GM18909 (cell line): Measurements from ENCODE around the gene FAM216B.
"Not testable (repeated sequence)": the region's sequence is repeated elsewhere in the genome, so short reads cannot be mapped to it uniquely, and the experiment has no call there.

Experiments used
- ATAC-seq: cut with Tn5 transposase; IDR thresholded peaks from one replicate; pipeline ENCODE4 v1.9.1; 2021; ENCODE audit warnings: mild to moderate bottlenecking; ENCODE audit not compliant: unreplicated experiment, poor library complexity

The FAM216B gene

GRCh38 chr13:42777467-42777866, 3.9 kb upstream of the FAM216B start:
- no peak for ATAC-seq

GRCh38 chr13:42780044-42780443, 1.3 kb upstream of the FAM216B start:
- ATAC-seq, result no peak

- ATAC-seq, result no peak
These were observed 5.3 kb downstream of the FAM216B start for GRCh38 chr13:42786715-42787114.

GRCh38 chr13:42788601-42789000, 7.2 kb downstream of the FAM216B start:
- ATAC-seq, result no peak

GRCh38 chr13:42792154-42792553, 10.8 kb downstream of the FAM216B start:
- ATAC-seq, result no peak

GRCh38 chr13:42794577-42795275, 13.3 kb downstream of the FAM216B start:
- no peak for ATAC-seq

- ATAC-seq, result no peak
These were observed 14.3 kb downstream of the FAM216B start for GRCh38 chr13:42795666-42796065.

- ATAC-seq, result no peak
These were observed 15.5 kb downstream of the FAM216B start for GRCh38 chr13:42796747-42797356.

- ATAC-seq, result no peak
These were observed 16.7 kb downstream of the FAM216B start for GRCh38 chr13:42798118-42798517.

- no peak for ATAC-seq
These were observed 18.8 kb downstream of the FAM216B start for GRCh38 chr13:42800109-42800643.

GRCh38 chr13:42803563-42804204, 22.3 kb downstream of the FAM216B start:
- peak; percentile 16 for ATAC-seq

- peak; percentile 63 for ATAC-seq
These were observed 23.0 kb downstream of the FAM216B start for GRCh38 chr13:42804244-42804874.

- ATAC-seq, result no peak
These were observed 25.9 kb downstream of the FAM216B start for GRCh38 chr13:42807241-42807640.

GRCh38 chr13:42807866-42808265, 26.5 kb downstream of the FAM216B start:
- no peak for ATAC-seq

GRCh38 chr13:42808341-42808940, 27.1 kb downstream of the FAM216B start:
- ATAC-seq, result no peak

GRCh38 chr13:42812316-42812715, 30.9 kb downstream of the FAM216B start:
- no peak for ATAC-seq

GRCh38 chr13:42814868-42815267, 33.5 kb downstream of the FAM216B start:
- no peak for ATAC-seq

- ATAC-seq, result no peak
These were observed 34.3 kb downstream of the FAM216B start for GRCh38 chr13:42815681-42816080.

- no peak for ATAC-seq
These were observed 35.2 kb downstream of the FAM216B start for GRCh38 chr13:42816538-42816937.

- not testable (repeated sequence) for ATAC-seq
These were observed 38.3 kb downstream of the FAM216B start for GRCh38 chr13:42819687-42820086.
